Spleen (tissue), 11 donors: ENCODE measurements around the gene FILIP1. TPM values are rescaled to one million over a fixed set of nuclear protein-coding genes. Genes with fewer than 3 reads are reported as not detected.

Source experiments
- DNase-seq: peaks from one replicate; pipeline ENCODE4 v3.0.0-alpha.2; 2020
- H3K27ac ChIP-seq, 8 donors: fragments of 200-600 bp; sonication (generic) in 7 of 8; 1 replicate in 4 of 8; 2 replicates in 4 of 8; pipeline versions ENCODE4 v1.5.0 to v1.8.0; 2016 to 2021; ENCODE audit warnings: inconsistent platforms in 4 of 8, mild to moderate bottlenecking in 4 of 8, moderate library complexity in 1 of 8
- H3K27me3 ChIP-seq, 7 donors: fragments of 200-600 bp; sonication (generic) in 6 of 7; replicated peaks in 1 of 7; 1 replicate in 4 of 7; 2 replicates in 3 of 7; pipeline versions ENCODE4 v1.5.0 to v1.8.0; 2016 to 2021; ENCODE audit warnings: inconsistent platforms in 3 of 7, mild to moderate bottlenecking in 1 of 7
- H3K36me3 ChIP-seq, 6 donors: fragments of 200-600 bp; sonication (generic) in 5 of 6; 1 replicate in 4 of 6; 2 replicates in 2 of 6; pipeline versions ENCODE4 v1.5.0 to v1.8.0; 2016 to 2021; ENCODE audit warnings: inconsistent platforms in 2 of 6
- H3K4me1 ChIP-seq, 6 donors: fragments of 200-600 bp; sonication (generic) in 5 of 6; 1 replicate in 3 of 6; 2 replicates in 3 of 6; pipeline versions ENCODE4 v1.5.0 to v1.8.0; 2016 to 2021; ENCODE audit warnings: inconsistent platforms in 3 of 6
- H3K4me3 ChIP-seq, 8 donors: fragments of 200-600 bp; sonication (generic) in 7 of 8; 1 replicate in 4 of 8; 2 replicates in 4 of 8; pipeline versions ENCODE4 v1.5.0 to v1.8.0; 2016 to 2021; ENCODE audit warnings: inconsistent platforms in 4 of 8, mild to moderate bottlenecking in 4 of 8, moderate library complexity in 2 of 8
- H3K9me3 ChIP-seq, 8 donors: fragments of 200-600 bp; sonication (generic) in 7 of 8; 1 replicate in 4 of 8; 2 replicates in 4 of 8; pipeline versions ENCODE4 v1.5.0 to v1.8.0; 2016 to 2021; ENCODE audit warnings: inconsistent platforms in 4 of 8
- POLR2A ChIP-seq, 3 donors: fragments of 450-650 bp; IDR thresholded peaks; one replicate each; pipeline ENCODE4 v1.5.1; 2017; ENCODE audit warnings: antibody characterized with exemption in 3 of 3, mild to moderate bottlenecking in 1 of 3
- POLR2AphosphoS5 ChIP-seq, 3 donors: sonication (generic); formaldehyde crosslinking; IDR thresholded peaks; one replicate each; pipeline ENCODE4 v1.5.1; 2017; ENCODE audit warnings: antibody characterized with exemption in 3 of 3
- WGBS, 5 donors: extraction: QIAGEN DNeasy Blood & Tissue Kit in 3 of 5; methylation state at CpG; one replicate each; pipeline versions ENCODE4 v1.1.5 to v1.1.7; 2013 to 2018; 5-methylcytosine and 5-hydroxymethylcytosine counted together
- intact Hi-C: fragments of 100-400 bp; cut with DNase I; formaldehyde crosslinking; loops from one replicate; pipeline ENCODE4 v1.15.0; 2023; ENCODE audit warnings: low total_unique reads
- polyA plus RNA-seq, 3 donors: library from polyadenylated mRNA; stranded (reverse); fragments of 200-250 nt; gene quantifications; one replicate each; pipeline ENCODE4 v1.2.1, GENCODE V29; 2013
- total RNA-seq, 7 donors: library from RNA; depleted of rRNA in 3 of 7; stranded (reverse); fragments of >200 nt in 3 of 7; fragmentation: NEBNext Ultra II Directional in 4 of 7; extraction: Animal tissue kit (Norgen Biotek cat#: 25700) in 4 of 7; gene quantifications; one replicate each; pipeline versions ENCODE4 v1.1.0 to v1.2.1, GENCODE V29; 2016 to 2021
- TF ChIP-seq, protein P1 (sequence below), 11 experiments: fragments of 200-600 bp in 7 of 11; fragments of 450-650 bp in 4 of 11; sonication (generic) in 4 of 11; IDR thresholded peaks in 8 of 11; conservative IDR thresholded peaks in 3 of 11; 1 replicate in 7 of 11; 2 replicates in 4 of 11; pipeline versions ENCODE4 v1.4.0 to v1.8.0; 2016 to 2021; ENCODE audit warnings: antibody characterized with exemption in 11 of 11, inconsistent platforms in 4 of 11, mild to moderate bottlenecking in 1 of 11
- donor health status: healthy with polysubstance abuse.
- donor health status: DM: no; HTN: no; CAD: no; lungs with moderate emphysema.
- donor health status: DM: no; HTN: no; CAD: no.
- donor health status: Bipolar disorder and iron deficiency.
- donor health status: healthy.
- donor health status: DM: no; HTN: no; CAD: no.
- donor health status: DM: yes; HTN: yes; CAD: no.

Gene FILIP1
- total and polyA plus RNA-seq, 10 donors, result 0.11 to 0.59 (median 0.38) TPM

GRCh38 chr6:75525682-75526081, 32.1 kb upstream of the FILIP1 start:
- Histone ChIP-seq H3K27me3 (peaks cover 0 to 18% (median 0%) of the 10 kb centered on the region in 7 donors), H3K4me3 (no peak overlapping the region), H3K27ac (no peak overlapping the region), H3K9me3 (no peaks in the 10 kb centered on the region), H3K36me3 (no peaks in the 10 kb centered on the region), H3K4me1 (no peaks in the 10 kb centered on the region)
- intact Hi-C loops, result loop anchor here (10.0 kb wide), 1 partner anchor 231 kb away; no protein-coding TSS in a partner anchor
- DNase-seq, result no peak
- 82 to 89% (median 85%) methylated on average over 3 of the region's 3 CpGs for WGBS, 5 donors
- TF ChIP-seq POLR2A (IDR thresholded peaks at IDR 0.05) (no peak), POLR2AphosphoS5 (IDR thresholded peaks at IDR 0.05) (no peak)
- TF ChIP-seq, protein P1, sequence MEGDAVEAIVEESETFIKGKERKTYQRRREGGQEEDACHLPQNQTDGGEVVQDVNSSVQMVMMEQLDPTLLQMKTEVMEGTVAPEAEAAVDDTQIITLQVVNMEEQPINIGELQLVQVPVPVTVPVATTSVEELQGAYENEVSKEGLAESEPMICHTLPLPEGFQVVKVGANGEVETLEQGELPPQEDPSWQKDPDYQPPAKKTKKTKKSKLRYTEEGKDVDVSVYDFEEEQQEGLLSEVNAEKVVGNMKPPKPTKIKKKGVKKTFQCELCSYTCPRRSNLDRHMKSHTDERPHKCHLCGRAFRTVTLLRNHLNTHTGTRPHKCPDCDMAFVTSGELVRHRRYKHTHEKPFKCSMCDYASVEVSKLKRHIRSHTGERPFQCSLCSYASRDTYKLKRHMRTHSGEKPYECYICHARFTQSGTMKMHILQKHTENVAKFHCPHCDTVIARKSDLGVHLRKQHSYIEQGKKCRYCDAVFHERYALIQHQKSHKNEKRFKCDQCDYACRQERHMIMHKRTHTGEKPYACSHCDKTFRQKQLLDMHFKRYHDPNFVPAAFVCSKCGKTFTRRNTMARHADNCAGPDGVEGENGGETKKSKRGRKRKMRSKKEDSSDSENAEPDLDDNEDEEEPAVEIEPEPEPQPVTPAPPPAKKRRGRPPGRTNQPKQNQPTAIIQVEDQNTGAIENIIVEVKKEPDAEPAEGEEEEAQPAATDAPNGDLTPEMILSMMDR (IDR thresholded peaks at IDR 0.05 in 8 of 11, conservative IDR thresholded peaks at IDR 0.05 in 3 of 11), result no peak

DNA sequence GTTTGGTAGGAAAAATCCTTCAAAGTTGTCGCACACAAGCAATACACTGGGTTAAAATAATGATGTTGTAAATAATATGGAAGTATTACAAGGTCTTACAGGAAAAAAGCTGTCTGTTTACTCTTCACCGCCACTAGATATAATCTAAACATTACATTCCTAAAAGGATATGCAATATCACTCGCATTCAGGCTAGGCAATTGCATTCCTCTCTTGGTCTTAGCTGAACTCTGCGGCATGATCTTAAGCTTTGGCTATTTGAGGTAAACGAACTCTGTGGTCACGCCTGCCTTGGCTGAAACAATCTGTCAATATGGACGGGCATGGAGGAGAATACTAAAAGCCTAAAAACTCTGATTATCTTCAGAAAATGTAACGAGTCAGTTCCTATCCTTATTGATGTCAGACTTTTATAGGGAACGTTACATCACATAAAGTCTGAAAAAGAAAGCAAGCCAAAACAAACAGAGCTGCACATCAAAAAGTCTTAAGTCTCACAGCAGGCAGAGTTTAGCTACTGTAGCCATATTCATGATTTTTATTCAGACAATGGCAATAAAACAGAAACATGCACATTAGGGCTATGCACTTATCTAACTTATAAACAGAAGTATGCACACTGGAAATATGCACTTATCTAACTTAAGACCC, 30.8 kb upstream of the FILIP1 start:
- Histone ChIP-seq H3K27me3 (peaks cover 0 to 18% (median 0%) of the 10 kb centered on the region in 7 donors), H3K36me3 (no peaks in the 10 kb centered on the region), H3K9me3 (no peaks in the 10 kb centered on the region), H3K4me3 (no peak overlapping the region), H3K4me1 (no peaks in the 10 kb centered on the region), H3K27ac (no peak overlapping the region)
- no peak for DNase-seq
- 52 to 54% (median 53%) methylated on average over 9 of the region's 9 CpGs for WGBS, 5 donors
- intact Hi-C loops, result loop anchor here (10.0 kb wide), 1 partner anchor 230 kb away; no protein-coding TSS in a partner anchor
- TF ChIP-seq POLR2A (IDR thresholded peaks at IDR 0.05) (no peak), POLR2AphosphoS5 (IDR thresholded peaks at IDR 0.05) (no peak)
- TF ChIP-seq, protein P1 (IDR thresholded peaks at IDR 0.05 in 8 of 11, conservative IDR thresholded peaks at IDR 0.05 in 3 of 11), result no peak

- H3K4me3 ChIP-seq, result no peak overlapping the region
- intact Hi-C loops, result no loop called here
- no peaks in the 10 kb centered on the region for H3K4me1 ChIP-seq
- WGBS, 5 donors, result 25 to 38% (median 33%) methylated on average over 2 of the region's 2 CpGs
- no peak overlapping the region for H3K27ac ChIP-seq
- H3K27me3 ChIP-seq, result no peaks in the 10 kb centered on the region
- H3K9me3 ChIP-seq, result no peaks in the 10 kb centered on the region
- DNase-seq, result no peak
- H3K36me3 ChIP-seq, result no peaks in the 10 kb centered on the region
- no peak for TF ChIP-seq POLR2A (IDR thresholded peaks at IDR 0.05)
- TF ChIP-seq, protein P1 (IDR thresholded peaks at IDR 0.05 in 8 of 11, conservative IDR thresholded peaks at IDR 0.05 in 3 of 11), result no peak
- no peak for TF ChIP-seq POLR2AphosphoS5 (IDR thresholded peaks at IDR 0.05)
Measured at GRCh38 chr6:75516757-75517156, 23.2 kb upstream of the FILIP1 start.

DNA sequence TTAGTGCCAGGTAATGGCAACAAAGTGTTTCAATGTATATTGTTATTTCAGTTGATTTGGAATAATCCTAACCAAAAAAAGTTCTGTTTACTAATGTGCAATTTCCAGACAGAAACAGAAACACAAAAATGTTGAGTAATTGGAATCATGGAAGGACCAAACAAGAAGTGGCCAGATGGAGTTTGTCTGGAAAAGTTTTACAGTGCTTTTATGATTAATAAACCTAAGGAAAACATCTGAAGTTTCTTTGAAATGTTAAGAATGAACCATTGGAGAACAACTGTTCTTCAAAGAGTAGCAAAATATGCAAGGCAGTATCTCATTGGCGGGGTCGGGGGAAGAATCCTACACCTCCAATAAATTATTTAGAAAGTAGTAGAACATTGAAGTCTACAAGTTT, 19.0 kb upstream of the FILIP1 start:
- H3K27ac ChIP-seq, result no peak overlapping the region
- peaks cover 0 to 1% (median 0%) of the 10 kb centered on the region in 8 donors for H3K9me3 ChIP-seq
- no peaks in the 10 kb centered on the region for H3K4me1 ChIP-seq
- WGBS, 5 donors, result 77 to 99% (median 95%) methylated on average over 2 of the region's 2 CpGs
- H3K27me3 ChIP-seq, result no peaks in the 10 kb centered on the region
- H3K36me3 ChIP-seq, result no peaks in the 10 kb centered on the region
- DNase-seq, result no peak
- TF ChIP-seq POLR2AphosphoS5 (IDR thresholded peaks at IDR 0.05), result no peak
- TF ChIP-seq POLR2A (IDR thresholded peaks at IDR 0.05), result no peak
- TF ChIP-seq, protein P1 (IDR thresholded peaks at IDR 0.05 in 8 of 11, conservative IDR thresholded peaks at IDR 0.05 in 3 of 11), result no peak
- intact Hi-C loops, result no loop called here
- no peak overlapping the region for H3K4me3 ChIP-seq
